Prostate gland (tissue), 2 donors: ENCODE results near the gene SCG5. TPM values are rescaled to one million over a fixed set of nuclear protein-coding genes. Genes with fewer than 3 reads are reported as not detected.

ENCODE experiments used
- DNase-seq: peaks from one replicate; pipeline ENCODE4 v3.0.0-alpha.2; 2019; ENCODE audit warnings: low spot score
- H3K27ac ChIP-seq, 2 donors: fragments of 200-600 bp; sonication (generic); 2 replicates each; pipeline ENCODE4 v1.5.1; 2017 to 2019
- H3K27me3 ChIP-seq: fragments of 200-600 bp; sonication (generic); replicated peaks from 2 replicates; pipeline ENCODE4 v1.5.1; 2019; ENCODE audit not compliant: insufficient read depth
- H3K36me3 ChIP-seq, 2 donors: fragments of 200-600 bp; sonication (generic); 1 replicate in 1 of 2; 2 replicates in 1 of 2; pipeline versions ENCODE4 v1.5.1 to v1.8.1; 2017 to 2019
- H3K4me1 ChIP-seq: fragments of 200-600 bp; sonication (generic); replicated peaks from 2 replicates; pipeline ENCODE4 v1.5.1; 2019
- H3K4me3 ChIP-seq, 2 donors: fragments of 200-600 bp; sonication (generic); 2 replicates each; pipeline ENCODE4 v1.5.1; 2017 to 2019
- H3K9me3 ChIP-seq: fragments of 200-600 bp; sonication (generic); 2 replicates; pipeline ENCODE4 v1.5.1; 2017
- POLR2A ChIP-seq: fragments of 450-650 bp; IDR thresholded peaks from one replicate; pipeline ENCODE4 v1.6.1; 2016; ENCODE audit warnings: antibody characterized with exemption, mild to moderate bottlenecking
- POLR2AphosphoS5 ChIP-seq: sonication (generic); formaldehyde crosslinking; IDR thresholded peaks from one replicate; pipeline ENCODE4 v1.6.1; 2017; ENCODE audit warnings: antibody characterized with exemption
- WGBS: methylation state at CpG from one replicate; pipeline ENCODE4 v1.1.5; 2018; 5-methylcytosine and 5-hydroxymethylcytosine counted together
- intact Hi-C: fragments of 100-400 bp; cut with DNase I; formaldehyde crosslinking; loops from one replicate; pipeline ENCODE4 v1.14.2; 2022
- total RNA-seq, 2 donors: library from RNA; depleted of rRNA; stranded (reverse); fragments of >200 nt; gene quantifications; one replicate each; pipeline ENCODE4 v1.1.0, GENCODE V29; 2016
- TF ChIP-seq, protein P1 (sequence below), 4 experiments: fragments of 200-600 bp in 2 of 4; fragments of 450-650 bp in 2 of 4; sonication (generic) in 2 of 4; IDR thresholded peaks; 1 replicate in 3 of 4; 2 replicates in 1 of 4; pipeline ENCODE4 v1.5.1; 2016 to 2019; ENCODE audit warnings: antibody characterized with exemption in 4 of 4, mild to moderate bottlenecking in 2 of 4, moderate library complexity in 2 of 4

SCG5 gene
- total RNA-seq, 2 donors from 2014 or later, result 0.96 to 4.2 TPM

DNA sequence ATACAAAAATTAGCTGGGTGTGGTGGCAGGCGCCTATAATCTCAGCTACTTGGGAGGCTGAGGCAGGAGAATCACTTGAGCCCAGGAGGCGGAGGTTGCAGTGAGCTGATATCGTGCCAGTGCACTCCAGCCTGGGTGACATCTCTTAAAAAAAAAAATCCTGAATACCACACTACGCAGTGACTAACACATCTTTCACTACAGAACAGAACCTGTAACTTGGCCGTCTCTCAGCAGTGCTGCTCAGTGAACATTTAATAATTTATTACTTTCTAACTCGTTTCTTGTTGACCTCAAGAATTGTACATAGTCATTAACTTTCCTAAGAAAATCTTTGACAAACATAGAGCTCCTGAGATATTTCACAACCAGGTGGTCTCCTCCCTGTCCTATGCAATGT lies 80.1 kb downstream of the SCG5 start:
- no peak overlapping the region for H3K27ac ChIP-seq
- DNase-seq, result no peak
- TF ChIP-seq POLR2AphosphoS5 (no peak), POLR2A (no peak)
- TF ChIP-seq, protein P1, sequence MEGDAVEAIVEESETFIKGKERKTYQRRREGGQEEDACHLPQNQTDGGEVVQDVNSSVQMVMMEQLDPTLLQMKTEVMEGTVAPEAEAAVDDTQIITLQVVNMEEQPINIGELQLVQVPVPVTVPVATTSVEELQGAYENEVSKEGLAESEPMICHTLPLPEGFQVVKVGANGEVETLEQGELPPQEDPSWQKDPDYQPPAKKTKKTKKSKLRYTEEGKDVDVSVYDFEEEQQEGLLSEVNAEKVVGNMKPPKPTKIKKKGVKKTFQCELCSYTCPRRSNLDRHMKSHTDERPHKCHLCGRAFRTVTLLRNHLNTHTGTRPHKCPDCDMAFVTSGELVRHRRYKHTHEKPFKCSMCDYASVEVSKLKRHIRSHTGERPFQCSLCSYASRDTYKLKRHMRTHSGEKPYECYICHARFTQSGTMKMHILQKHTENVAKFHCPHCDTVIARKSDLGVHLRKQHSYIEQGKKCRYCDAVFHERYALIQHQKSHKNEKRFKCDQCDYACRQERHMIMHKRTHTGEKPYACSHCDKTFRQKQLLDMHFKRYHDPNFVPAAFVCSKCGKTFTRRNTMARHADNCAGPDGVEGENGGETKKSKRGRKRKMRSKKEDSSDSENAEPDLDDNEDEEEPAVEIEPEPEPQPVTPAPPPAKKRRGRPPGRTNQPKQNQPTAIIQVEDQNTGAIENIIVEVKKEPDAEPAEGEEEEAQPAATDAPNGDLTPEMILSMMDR (IDR thresholded peaks at IDR 0.05), result no peak

DNA sequence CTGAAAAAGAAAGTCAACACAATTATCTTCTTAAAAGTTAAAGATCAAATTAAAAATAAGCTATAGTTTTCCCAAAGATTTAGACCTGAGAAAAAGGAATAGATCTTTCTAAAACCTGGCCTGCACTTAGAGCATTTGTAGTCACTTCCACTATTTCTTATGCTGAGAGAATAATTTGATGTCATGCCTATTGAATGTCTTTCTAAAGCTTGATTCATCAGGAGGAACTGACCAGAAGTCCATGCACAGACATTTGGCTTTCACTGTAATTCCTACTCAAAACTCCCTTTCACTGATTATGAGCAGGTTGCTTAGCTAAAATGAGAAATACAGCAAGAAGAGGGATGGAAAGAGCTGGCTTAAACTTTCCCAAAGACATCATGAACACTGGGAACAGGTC lies 80.6 kb downstream of the SCG5 start:
- Histone ChIP-seq H3K9me3 (no peaks in the 10 kb centered on the region), H3K4me3 (no peak overlapping the region), H3K27ac (no peak overlapping the region), H3K4me1 (no peaks in the 10 kb centered on the region), H3K36me3 (no peaks in the 10 kb centered on the region), H3K27me3 (peaks cover 5% of the 10 kb centered on the region)
- intact Hi-C loops, result no loop called here
- DNase-seq, result no peak
- TF ChIP-seq POLR2AphosphoS5 (no peak), POLR2A (no peak)
- TF ChIP-seq, protein P1 (IDR thresholded peaks at IDR 0.05), result no peak

More for the DNA sequence above, 80.1 kb downstream of the SCG5 start:
- H3K4me1 ChIP-seq, result no peaks in the 10 kb centered on the region
- intact Hi-C loops, result no loop called here
- H3K9me3 ChIP-seq, result no peaks in the 10 kb centered on the region
- H3K4me3 ChIP-seq, result no peak overlapping the region
- H3K36me3 ChIP-seq, result no peaks in the 10 kb centered on the region
- H3K27me3 ChIP-seq, result peaks cover 5% of the 10 kb centered on the region
- WGBS, result 73% methylated on average over 6 of the region's 6 CpGs

DNA sequence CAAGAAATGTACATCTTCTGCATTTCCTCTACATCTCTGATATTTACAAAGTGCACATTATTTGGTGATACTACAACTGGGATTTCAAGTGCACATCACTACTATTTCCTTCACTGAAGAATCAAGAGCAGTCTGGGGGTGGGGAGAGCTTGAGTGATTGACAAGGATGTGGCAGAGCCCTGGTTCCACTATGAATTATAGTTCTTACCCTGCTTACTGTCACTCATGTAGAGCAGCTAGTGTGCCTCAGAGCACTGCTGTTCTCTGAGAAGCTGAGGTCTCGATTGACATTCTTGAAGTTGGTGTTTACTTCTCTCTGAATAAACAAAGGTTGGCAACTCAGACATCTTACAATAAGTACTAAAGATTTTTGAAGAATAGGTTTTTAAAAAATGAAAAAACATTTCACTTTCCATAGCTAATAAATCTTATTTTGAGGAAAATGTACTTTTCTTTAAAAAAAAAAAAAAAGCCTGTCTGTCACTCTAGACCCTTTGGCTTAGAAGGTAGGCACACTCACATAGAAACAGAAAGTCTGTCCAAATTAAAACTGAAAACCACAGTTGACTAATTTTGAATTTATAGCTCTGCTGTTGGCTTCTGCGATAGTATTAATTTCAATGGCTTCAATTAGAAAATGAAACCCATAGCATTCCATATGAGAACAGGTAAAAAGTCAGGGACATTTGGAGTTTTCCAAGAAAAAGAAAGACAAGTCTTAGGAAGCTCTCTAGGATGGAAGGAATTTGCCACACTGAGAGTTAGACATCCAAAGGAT lies 81.8 kb downstream of the SCG5 start:
- H3K27me3 ChIP-seq, result no peaks in the 10 kb centered on the region
- no peaks in the 10 kb centered on the region for H3K36me3 ChIP-seq
- no peaks in the 10 kb centered on the region for H3K4me1 ChIP-seq
- no peak overlapping the region for H3K4me3 ChIP-seq
- H3K9me3 ChIP-seq, result no peaks in the 10 kb centered on the region
- WGBS, result 81% methylated on average over 2 of the region's 2 CpGs
- no peak for DNase-seq
- no peak overlapping the region for H3K27ac ChIP-seq
- TF ChIP-seq, protein P1 (IDR thresholded peaks at IDR 0.05), result no peak
- TF ChIP-seq POLR2A (no peak), POLR2AphosphoS5 (no peak)
- intact Hi-C loops, result no loop called here

- Histone ChIP-seq H3K27ac (no peak overlapping the region), H3K4me1 (no peaks in the 10 kb centered on the region), H3K36me3 (no peaks in the 10 kb centered on the region), H3K9me3 (no peaks in the 10 kb centered on the region), H3K4me3 (no peak overlapping the region), H3K27me3 (no peaks in the 10 kb centered on the region)
- WGBS, result 80% methylated on average over 10 of the region's 10 CpGs
- TF ChIP-seq, protein P1 (IDR thresholded peaks at IDR 0.05), result no peak
- TF ChIP-seq POLR2AphosphoS5, result no peak
- TF ChIP-seq POLR2A, result no peak
- DNase-seq, result no peak
- intact Hi-C loops, result no loop called here
Measured at GRCh38 chr15:32729700-32730395, 88.3 kb downstream of the SCG5 start.
